Measurements from ENCODE around the gene ALKBH4.

The ALKBH4 gene

GRCh38 chr7:102427019-102427405 lies 37.7 kb downstream of the ALKBH4 start:
- no peak for ATAC-seq
- TF ChIP-seq, protein P1, sequence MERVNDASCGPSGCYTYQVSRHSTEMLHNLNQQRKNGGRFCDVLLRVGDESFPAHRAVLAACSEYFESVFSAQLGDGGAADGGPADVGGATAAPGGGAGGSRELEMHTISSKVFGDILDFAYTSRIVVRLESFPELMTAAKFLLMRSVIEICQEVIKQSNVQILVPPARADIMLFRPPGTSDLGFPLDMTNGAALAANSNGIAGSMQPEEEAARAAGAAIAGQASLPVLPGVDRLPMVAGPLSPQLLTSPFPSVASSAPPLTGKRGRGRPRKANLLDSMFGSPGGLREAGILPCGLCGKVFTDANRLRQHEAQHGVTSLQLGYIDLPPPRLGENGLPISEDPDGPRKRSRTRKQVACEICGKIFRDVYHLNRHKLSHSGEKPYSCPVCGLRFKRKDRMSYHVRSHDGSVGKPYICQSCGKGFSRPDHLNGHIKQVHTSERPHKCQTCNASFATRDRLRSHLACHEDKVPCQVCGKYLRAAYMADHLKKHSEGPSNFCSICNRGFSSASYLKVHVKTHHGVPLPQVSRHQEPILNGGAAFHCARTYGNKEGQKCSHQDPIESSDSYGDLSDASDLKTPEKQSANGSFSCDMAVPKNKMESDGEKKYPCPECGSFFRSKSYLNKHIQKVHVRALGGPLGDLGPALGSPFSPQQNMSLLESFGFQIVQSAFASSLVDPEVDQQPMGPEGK (CRISPR knock-in tag; IDR thresholded peaks at IDR 0.05; ENCODE audit: borderline replicate concordance) = no peak
- TF ChIP-seq, protein P2, sequence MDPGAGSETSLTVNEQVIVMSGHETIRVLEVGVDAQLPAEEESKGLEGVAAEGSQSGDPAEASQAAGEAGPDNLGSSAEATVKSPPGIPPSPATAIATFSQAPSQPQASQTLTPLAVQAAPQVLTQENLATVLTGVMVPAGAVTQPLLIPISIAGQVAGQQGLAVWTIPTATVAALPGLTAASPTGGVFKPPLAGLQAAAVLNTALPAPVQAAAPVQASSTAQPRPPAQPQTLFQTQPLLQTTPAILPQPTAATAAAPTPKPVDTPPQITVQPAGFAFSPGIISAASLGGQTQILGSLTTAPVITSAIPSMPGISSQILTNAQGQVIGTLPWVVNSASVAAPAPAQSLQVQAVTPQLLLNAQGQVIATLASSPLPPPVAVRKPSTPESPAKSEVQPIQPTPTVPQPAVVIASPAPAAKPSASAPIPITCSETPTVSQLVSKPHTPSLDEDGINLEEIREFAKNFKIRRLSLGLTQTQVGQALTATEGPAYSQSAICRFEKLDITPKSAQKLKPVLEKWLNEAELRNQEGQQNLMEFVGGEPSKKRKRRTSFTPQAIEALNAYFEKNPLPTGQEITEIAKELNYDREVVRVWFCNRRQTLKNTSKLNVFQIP (CRISPR knock-in tag; IDR thresholded peaks at IDR 0.05; ENCODE audit: borderline replicate concordance, low read depth) = no peak
- TF ChIP-seq TOX (CRISPR knock-in tag; IDR thresholded peaks at IDR 0.05; ENCODE audit: borderline replicate concordance) (no peak), OSR1 (CRISPR knock-in tag; IDR thresholded peaks at IDR 0.05) (no peak), ARNTL (CRISPR knock-in tag; IDR thresholded peaks at IDR 0.05; ENCODE audit: borderline replicate concordance, low read depth) (no peak), ZNF70 (CRISPR knock-in tag; IDR thresholded peaks at IDR 0.05) (no peak), CREB5 (CRISPR knock-in tag; IDR thresholded peaks at IDR 0.05; ENCODE audit: low read depth) (no peak), TSHZ2 (CRISPR knock-in tag; IDR thresholded peaks at IDR 0.05) (no peak), ZFP30 (CRISPR knock-in tag; IDR thresholded peaks at IDR 0.05) (no peak), ZNF565 (CRISPR knock-in tag; conservative IDR thresholded peaks at IDR 0.05; ENCODE audit: low read depth) (no peak), GLIS3 (CRISPR knock-in tag; IDR thresholded peaks at IDR 0.05) (no peak), PPARA (CRISPR knock-in tag; IDR thresholded peaks at IDR 0.05; ENCODE audit: borderline replicate concordance) (no peak), SNAI2 (CRISPR knock-in tag; IDR thresholded peaks at IDR 0.05) (no peak), BACH2 (CRISPR knock-in tag; IDR thresholded peaks at IDR 0.05; ENCODE audit: borderline replicate concordance) (no peak), ZC3H10 (CRISPR knock-in tag; IDR thresholded peaks at IDR 0.05) (no peak), ESRRG (CRISPR knock-in tag; IDR thresholded peaks at IDR 0.05) (no peak), ZFP3 (CRISPR knock-in tag; IDR thresholded peaks at IDR 0.05) (no peak), CSDC2 (CRISPR knock-in tag; IDR thresholded peaks at IDR 0.05) (no peak), ZNF8 (CRISPR knock-in tag; IDR thresholded peaks at IDR 0.05) (no peak)
- TF ChIP-seq, protein P3, sequence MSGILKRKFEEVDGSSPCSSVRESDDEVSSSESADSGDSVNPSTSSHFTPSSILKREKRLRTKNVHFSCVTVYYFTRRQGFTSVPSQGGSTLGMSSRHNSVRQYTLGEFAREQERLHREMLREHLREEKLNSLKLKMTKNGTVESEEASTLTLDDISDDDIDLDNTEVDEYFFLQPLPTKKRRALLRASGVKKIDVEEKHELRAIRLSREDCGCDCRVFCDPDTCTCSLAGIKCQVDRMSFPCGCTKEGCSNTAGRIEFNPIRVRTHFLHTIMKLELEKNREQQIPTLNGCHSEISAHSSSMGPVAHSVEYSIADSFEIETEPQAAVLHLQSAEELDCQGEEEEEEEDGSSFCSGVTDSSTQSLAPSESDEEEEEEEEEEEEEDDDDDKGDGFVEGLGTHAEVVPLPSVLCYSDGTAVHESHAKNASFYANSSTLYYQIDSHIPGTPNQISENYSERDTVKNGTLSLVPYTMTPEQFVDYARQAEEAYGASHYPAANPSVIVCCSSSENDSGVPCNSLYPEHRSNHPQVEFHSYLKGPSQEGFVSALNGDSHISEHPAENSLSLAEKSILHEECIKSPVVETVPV (CRISPR knock-in tag; IDR thresholded peaks at IDR 0.05) = no peak

DNA sequence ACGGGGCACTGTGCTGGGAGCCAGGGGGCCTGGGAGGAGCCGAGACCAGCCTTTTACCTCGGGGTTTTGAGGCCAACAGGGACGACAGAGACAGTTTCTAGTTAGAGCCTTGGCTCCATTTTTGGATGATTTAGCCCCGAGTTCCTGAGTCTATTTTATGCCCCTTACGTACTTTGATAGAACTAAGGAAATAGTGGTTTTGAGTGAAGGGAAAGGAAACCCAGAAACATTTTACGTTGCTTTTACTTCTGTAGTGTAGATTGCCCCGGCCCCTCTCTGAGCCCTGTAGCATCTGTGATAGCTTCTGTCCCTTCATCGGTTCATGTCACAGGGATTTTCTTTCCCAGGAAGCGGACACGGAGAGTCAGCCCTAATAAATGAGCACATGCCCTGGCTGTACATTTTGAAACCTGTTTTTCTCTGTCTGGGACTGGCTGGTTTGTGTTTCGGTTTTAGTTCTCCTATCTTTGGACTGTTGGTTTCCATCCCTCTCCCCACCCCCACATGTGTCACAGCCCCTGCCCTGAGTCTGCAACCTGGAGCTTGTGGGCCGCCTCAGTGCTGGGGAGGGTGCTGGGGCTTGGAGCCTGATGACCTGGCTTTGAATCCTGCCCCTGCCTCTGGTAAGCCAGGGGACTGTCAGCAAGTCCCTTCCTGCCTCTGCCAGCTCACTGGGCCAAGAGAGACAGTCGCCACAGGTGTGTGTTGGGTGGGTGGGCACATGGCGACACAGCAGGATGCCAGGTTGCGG lies 38.2 kb downstream of the ALKBH4 start:
- TF ChIP-seq ISL1 (CRISPR knock-in tag; IDR thresholded peaks at IDR 0.05) (no peak), TOX (CRISPR knock-in tag; IDR thresholded peaks at IDR 0.05; ENCODE audit: borderline replicate concordance) (no peak), CREB5 (CRISPR knock-in tag; IDR thresholded peaks at IDR 0.05; ENCODE audit: low read depth) (no peak), TCF4 (CRISPR knock-in tag; IDR thresholded peaks at IDR 0.05; ENCODE audit: borderline replicate concordance) (no peak), SNAI2 (CRISPR knock-in tag; IDR thresholded peaks at IDR 0.05) (no peak), ZNF565 (CRISPR knock-in tag; conservative IDR thresholded peaks at IDR 0.05; ENCODE audit: low read depth) (no peak), ZFP30 (CRISPR knock-in tag; IDR thresholded peaks at IDR 0.05) (no peak), ESRRG (CRISPR knock-in tag; IDR thresholded peaks at IDR 0.05) (no peak)
- TF ChIP-seq, protein P3 (CRISPR knock-in tag; IDR thresholded peaks at IDR 0.05) = no peak
- no peak for ATAC-seq

All from SK-N-SH treated with all-trans-retinoic acid at 6 μM for 48 hours (cell line).